Regular cardiac myocyte (primary cell): Measurements from ENCODE around the gene NT5C3B. TPM values are rescaled to one million over a fixed set of nuclear protein-coding genes. Genes with fewer than 3 reads are reported as not detected.

Source experiments
- total RNA-seq: library from RNA; depleted of rRNA; stranded (reverse); fragments of >200 nt; gene quantifications from 2 replicates; pipeline ENCODE4 v1.2.3, GENCODE V29; 2014

The NT5C3B gene
- 57.5 and 69.2 TPM in 2 replicates for total RNA-seq

GRCh38 chr17:41835800-41836549 lies at the start of gene NT5C3B:
Gene NT5C3B, minus strand, starts transcription at chr17:41836232. Its CDS starts 39 bp downstream, at chr17:41836193.

GRCh38 chr17:41864836-41865595 lies 29.0 kb upstream of the NT5C3B start, which contains the start of gene KLHL11:
Gene KLHL11, minus strand, starts transcription at chr17:41865423. Its CDS starts 53 bp downstream, at chr17:41865370.

GRCh38 chr17:41837761-41838538 lies 1.9 kb upstream of the NT5C3B start, which contains the start of gene KLHL10:
Gene KLHL10, plus strand, starts transcription at chr17:41837825. Its CDS starts 108 bp downstream, at chr17:41837933.

GRCh38 chr17:41812381-41813151 lies 23.5 kb downstream of the NT5C3B start, which contains the start of gene FKBP10:
Gene FKBP10, plus strand, starts transcription at chr17:41813004. Its CDS starts 31 bp downstream, at chr17:41813035.

GRCh38 chr17:41811549-41812380 lies 24.3 kb downstream of the NT5C3B start, which contains the start of gene P3H4:
Gene P3H4, minus strand, starts transcription at chr17:41811949. Its CDS starts 34 bp downstream, at chr17:41811915.

GRCh38 chr17:41786227-41787020 lies 49.6 kb downstream of the NT5C3B start, which contains the start of gene JUP:
Gene JUP, minus strand, starts transcription at chr17:41786711. Its CDS starts 14,857 bp downstream, at chr17:41771854.

Other genes starting within 250 kb of the NT5C3B start
- 0.38 and 0.56 TPM in 2 replicates for gene KRT14, start 249.3 kb downstream of the NT5C3B start, total RNA-seq
- under 0.01 and 0.28 TPM in 2 replicates for gene KRT16, start 223.5 kb downstream of the NT5C3B start, total RNA-seq
- 1.9 and 7.0 TPM in 2 replicates for gene KRT17, start 211.7 kb downstream of the NT5C3B start, total RNA-seq
- 69.6 and 107 TPM in 2 replicates for gene EIF1, start 147.3 kb downstream of the NT5C3B start, total RNA-seq
- not detected in 2 replicates for gene GAST, start 123.9 kb downstream of the NT5C3B start, total RNA-seq
- gene HAP1, start 101.6 kb downstream of the NT5C3B start, total RNA-seq: under 0.01 TPM in 2 replicates
- 10.5 and 14.1 TPM in 2 replicates for gene JUP, start 49.5 kb downstream of the NT5C3B start, total RNA-seq
- 103 and 118 TPM in 2 replicates for gene P3H4, start 24.3 kb downstream of the NT5C3B start, total RNA-seq
- 229 and 408 TPM in 2 replicates for gene FKBP10, start 23.2 kb downstream of the NT5C3B start, total RNA-seq
- under 0.01 and 0.28 TPM in 2 replicates for gene KLHL10, start 1.6 kb upstream of the NT5C3B start, total RNA-seq
- 31.3 and 47.0 TPM in 2 replicates for gene KLHL11, start 29.2 kb upstream of the NT5C3B start, total RNA-seq
- 184 and 301 TPM in 2 replicates for gene ACLY, start 82.7 kb upstream of the NT5C3B start, total RNA-seq
- 0.56 and 0.58 TPM in 2 replicates for gene ODAD4, start 94.4 kb upstream of the NT5C3B start, total RNA-seq
- 25.4 and 68.6 TPM in 2 replicates for gene CNP, start 130.6 kb upstream of the NT5C3B start, total RNA-seq
- gene DNAJC7, start 181.2 kb upstream of the NT5C3B start, total RNA-seq: 53.3 and 89.9 TPM in 2 replicates
- gene NKIRAS2, start 183.9 kb upstream of the NT5C3B start, total RNA-seq: 27.1 and 42.4 TPM in 2 replicates
- gene C17orf113, start 214.4 kb upstream of the NT5C3B start, total RNA-seq: under 0.01 and 0.28 TPM in 2 replicates